HepG2 (cell line): ENCODE measurements around the gene POLDIP3. TPM values are rescaled to one million over a fixed set of nuclear protein-coding genes. Genes with fewer than 3 reads are reported as not detected.

Experiments
- ATAC-seq: fragments of 200-7000 bp; cut with Tn5 transposase; 3 replicates; pipeline ENCODE4 v1.9.1; 2020; ENCODE audit warnings: mild to moderate bottlenecking, moderate library complexity
- BruUV-seq: library from RNA; stranded (reverse); fragments of 400-500 nt; replicated peaks from 2 replicates; lab custom pipeline; 2021; lab: Mats Ljungman, UMichigan
- CTCF ChIA-PET: fragments of 300-600 bp; formaldehyde crosslinking; extraction: SDS; loops from one replicate; lab custom pipeline; 2021; ENCODE audit warnings: low total read pairs, inconsistent platforms, low intra/inter-chr PET ratio; lab: Yijun Ruan, JAX
- POLR2A ChIA-PET: fragments of 350-600 bp; sonication (Branson Sonifier 250); formaldehyde crosslinking; loops from one replicate; lab custom pipeline; 2020; ENCODE audit warnings: antibody characterized with exemption, inconsistent platforms; lab: Yijun Ruan, JAX
- DNase-seq: peaks from one replicate; pipeline ENCODE4 v3.0.0-alpha.2; 2015; ENCODE audit warnings: low spot score
- FAIRE-seq: peaks from 3 replicates; lab custom pipeline; 2011; peaks lifted over from hg19 to GRCh38; lab: Jason Lieb, UNC
- H2AFZ ChIP-seq: one replicate; pipeline ENCODE4 v1.6.1; 2011; ENCODE audit warnings: low read length, inconsistent platforms
- H3K27ac ChIP-seq: fragments of 300-600 bp; 3 replicates; pipeline ENCODE4 v1.8.0; 2011; ENCODE audit warnings: mixed run types, mild to moderate bottlenecking, mixed read lengths, low read length, inconsistent platforms; ENCODE audit not compliant: insufficient read depth; ENCODE audit errors: extremely low read length
- H3K27me3 ChIP-seq, 2 experiments: fragments of 200-600 bp in 1 of 2; 2 replicates in 1 of 2; 3 replicates in 1 of 2; pipeline versions ENCODE4 v1.6.0 to v1.8.0; 2011; ENCODE audit warnings: low read length in 2 of 2, mild to moderate bottlenecking in 2 of 2, moderate library complexity in 2 of 2, inconsistent platforms in 1 of 2; ENCODE audit not compliant: insufficient read depth in 2 of 2, control insufficient read depth in 1 of 2
- H3K36me3 ChIP-seq, 2 experiments: fragments of 200-600 bp in 1 of 2; replicated peaks in 1 of 2; 2 replicates in 1 of 2; 3 replicates in 1 of 2; pipeline versions ENCODE4 v1.5.1 to v1.8.0; 2011; ENCODE audit warnings: low read length in 2 of 2, inconsistent platforms in 1 of 2; ENCODE audit not compliant: insufficient read depth in 2 of 2, control insufficient read depth in 1 of 2
- H3K4me1 ChIP-seq: 2 replicates; pipeline ENCODE4 v1.5.1; 2012; ENCODE audit warnings: low read length, inconsistent platforms; ENCODE audit not compliant: insufficient read depth
- H3K4me2 ChIP-seq: 2 replicates; pipeline ENCODE4 v1.6.0; 2011; ENCODE audit warnings: low read depth, low read length, inconsistent platforms
- H3K4me3 ChIP-seq, 3 experiments: fragments of 200-600 bp in 1 of 3; sonication (generic), shearing (Covaris generic) in 1 of 3; replicated peaks in 1 of 3; 2 replicates each; pipeline ENCODE4 v1.5.1; 2011 to 2016; ENCODE audit warnings: low read length in 3 of 3, inconsistent platforms in 2 of 3, low read depth in 2 of 3, mild to moderate bottlenecking in 2 of 3, control low read depth in 1 of 3, mixed read lengths in 1 of 3; ENCODE audit not compliant: insufficient read depth in 1 of 3
- H3K79me2 ChIP-seq: one replicate; pipeline ENCODE4 v1.6.1; 2011; ENCODE audit warnings: low read length, inconsistent platforms; ENCODE audit not compliant: insufficient read depth
- H3K9ac ChIP-seq: 2 replicates; pipeline ENCODE4 v1.6.0; 2011; ENCODE audit warnings: mild to moderate bottlenecking, low read depth, low read length, inconsistent platforms; ENCODE audit not compliant: insufficient read depth
- H3K9me3 ChIP-seq: 2 replicates; pipeline ENCODE4 v1.5.1; 2012; ENCODE audit warnings: mild to moderate bottlenecking, low read length
- H4K20me1 ChIP-seq: 2 replicates; pipeline ENCODE4 v1.6.0; 2011; ENCODE audit warnings: inconsistent platforms, mild to moderate bottlenecking, low read length, moderate library complexity; ENCODE audit not compliant: insufficient read depth
- ARNT ChIP-seq: fragments of 450-650 bp; IDR thresholded peaks from 2 replicates; pipeline ENCODE4 v1.6.1; 2017
- RBFOX2 ChIP-seq: fragments of 200-400 bp; formaldehyde crosslinking; IDR thresholded peaks from 2 replicates; pipeline ENCODE4 v1.6.1; 2017; ENCODE audit warnings: low read depth, mild to moderate bottlenecking, low read length
- ZBTB37 ChIP-seq: sonication (generic); formaldehyde crosslinking; IDR thresholded peaks from 2 replicates; pipeline ENCODE4 v1.4.0; 2020; ENCODE audit warnings: mild to moderate bottlenecking, missing genetic modification reagents
- ZNF800 ChIP-seq: sonication (generic); formaldehyde crosslinking; IDR thresholded peaks from 2 replicates; pipeline ENCODE4 v1.4.0; 2020; ENCODE audit warnings: missing genetic modification reagents
- WGBS: methylation state at CpG from one replicate; pipeline ENCODE4 v1.1.6; 2017; ENCODE audit warnings: low lambda C conversion rate; 5-methylcytosine and 5-hydroxymethylcytosine counted together
- in situ Hi-C: cut with HindIII; loops from 2 replicates; pipeline ENCODE4 v1.10.0; 2017; ENCODE audit warnings: low pct_unique_long_range_greater_than_20kb; ENCODE audit not compliant: extremely low pct_ligation_motif_present
- intact Hi-C: fragments of 100-400 bp; cut with micrococcal nuclease; formaldehyde crosslinking; loops from one replicate; pipeline ENCODE4 v1.10.0; 2022; ENCODE audit not compliant: unreplicated experiment
- polyA plus RNA-seq, 8 experiments: library from polyadenylated mRNA; depleted of rRNA in 3 of 8; stranded (reverse) in 7 of 8; unstranded in 1 of 8; fragments of >200 nt; fragmentation: Illumina TruSeq in 4 of 8; extraction: Trizol in 4 of 8; gene quantifications; 2 replicates each; pipeline versions ENCODE4 v1.2.1 to v1.2.3, GENCODE V29; 2011 to 2016; ENCODE audit warnings: low read depth in 4 of 8, missing spikeins in 1 of 8, mixed read lengths in 1 of 8; ENCODE audit not compliant: insufficient read depth in 1 of 8
- total RNA-seq, 5 experiments: library from RNA; depleted of rRNA; stranded (reverse); fragments of >200 nt; fragmentation: Illumina TruSeq; extraction: Trizol; gene quantifications; 2 replicates each; pipeline ENCODE4 v1.2.3, GENCODE V29; 2016; ENCODE audit warnings: low read depth in 1 of 5

POLDIP3 gene
- total and polyA plus RNA-seq, 2 of the 13 experiments (the other 11 are each of a cell fraction or from before 2014, with no cell fraction given) = 45.8 to 47.4 TPM

- intact Hi-C loops = no loop called here
Measured at GRCh38 chr22:42630211-42630610, 15.5 kb upstream of the POLDIP3 start.

More at GRCh38 chr22:42630211-42630610, 15.5 kb upstream of the POLDIP3 start:
- no peak for ATAC-seq
- CTCF ChIA-PET = no interaction called here
- POLR2A ChIA-PET = interaction anchor here (1.5 kb wide), 1 partner anchor 22 kb away, joined by 3 read pairs; no protein-coding TSS in a partner anchor
- Histone ChIP-seq H2AFZ (no peak overlapping the region), H3K27ac (no peak overlapping the region), H3K4me1 (peaks cover 24% of the 10 kb centered on the region), H3K27me3 (no peaks in the 10 kb centered on the region), H3K4me2 (no peak overlapping the region), H3K36me3 (peaks cover 50 to 83% of the 10 kb centered on the region in 2 experiments), H3K4me3 (no peak overlapping the region), H4K20me1 (peaks cover 31% of the 10 kb centered on the region; the same call in 1 of the 2 replicates), H3K9ac (no peak overlapping the region), H3K9me3 (no peaks in the 10 kb centered on the region), H3K79me2 (peaks cover 10% of the 10 kb centered on the region)
- no peak for DNase-seq
- FAIRE-seq = no peak
- BruUV-seq = no TSS peak
- 98% methylated on average over 8 of the region's 18 CpGs for WGBS
- in situ Hi-C loops = no loop called here
- TF ChIP-seq ZBTB37 (CRISPR knock-in tag) (no peak), ARNT (no peak), ZNF800 (CRISPR knock-in tag) (no peak), RBFOX2 (0 out of 2 replicates have a peak, but pooled peaks have one; percentile 28)
